Mesothelial cell of epicardium (in vitro differentiated cells): Measurements from ENCODE around the gene TCEANC2. TPM values are rescaled to one million over a fixed set of nuclear protein-coding genes. Genes with fewer than 3 reads are reported as not detected.
A peak's percentile ranks its signal among the peaks of the same experiment; 100 is the strongest.
"Not testable (repeated sequence)": the region's sequence is repeated elsewhere in the genome, so short reads cannot be mapped to it uniquely, and the experiment has no call there.

Experiments
- DNase-seq, 2 experiments: peaks; one replicate each; pipeline ENCODE4 v3.0.0; 2021; ENCODE audit warnings: low spot score in 2 of 2; ENCODE audit not compliant: unreplicated experiment in 2 of 2
- H3K27ac Mint-ChIP-seq: 2 replicates; pipeline ENCODE4 v1.8.0; 2021; ENCODE audit warnings: mixed read lengths
- H3K27me3 Mint-ChIP-seq: 2 replicates; pipeline ENCODE4 v1.8.0; 2021; ENCODE audit warnings: low read depth, mixed read lengths
- H3K36me3 Mint-ChIP-seq: 2 replicates; pipeline ENCODE4 v1.8.0; 2021; ENCODE audit warnings: mixed read lengths
- H3K4me1 Mint-ChIP-seq: 2 replicates; pipeline ENCODE4 v1.8.0; 2021; ENCODE audit warnings: mixed read lengths
- H3K4me3 Mint-ChIP-seq: 2 replicates; pipeline ENCODE4 v1.8.0; 2021; ENCODE audit warnings: mild to moderate bottlenecking, moderate library complexity, mixed read lengths
- H3K9me3 Mint-ChIP-seq: 2 replicates; pipeline ENCODE4 v1.8.0; 2021; ENCODE audit warnings: mixed read lengths
- total RNA-seq: library from RNA; stranded (reverse); gene quantifications from 3 replicates; pipeline ENCODE4 v1.2.1, GENCODE V29; 2021
- TF ChIP-seq, protein P1 (sequence below): fragments of 200-600 bp; sonication (generic); IDR thresholded peaks from one replicate; pipeline ENCODE4 v1.5.0; 2021; ENCODE audit warnings: antibody characterized with exemption; ENCODE audit not compliant: unreplicated experiment

Gene TCEANC2
- total RNA-seq, 1 donor from 2014 or later, result 7.8 TPM

DNA sequence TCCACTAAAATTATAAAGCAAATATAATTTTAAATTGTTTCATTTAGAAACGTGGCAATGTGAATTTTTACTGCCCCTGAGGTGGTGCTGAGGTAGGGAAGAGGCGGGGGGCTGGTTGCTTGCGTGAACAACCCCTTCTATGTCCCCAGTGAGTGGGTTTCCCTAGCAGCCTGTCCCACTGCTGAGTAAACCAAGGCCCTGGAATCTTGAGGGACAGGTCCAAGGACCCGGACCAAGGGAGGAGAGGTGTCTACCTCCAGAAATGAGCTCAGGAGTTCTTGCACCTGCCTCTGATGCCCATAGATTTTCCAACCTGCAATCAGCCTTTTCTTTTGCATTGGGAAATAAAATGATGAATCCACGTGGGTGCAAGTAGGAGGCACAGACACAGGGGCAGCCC, 34.8 kb upstream of the TCEANC2 start:
- DNase-seq, result no peak
- Mint-ChIP-seq H3K27me3 (peaks cover 6% of the 10 kb centered on the region), H3K36me3 (no peaks in the 10 kb centered on the region), H3K27ac (no peak overlapping the region), H3K9me3 (no peaks in the 10 kb centered on the region), H3K4me1 (peaks cover 7% of the 10 kb centered on the region), H3K4me3 (no peak overlapping the region)
- TF ChIP-seq, protein P1, sequence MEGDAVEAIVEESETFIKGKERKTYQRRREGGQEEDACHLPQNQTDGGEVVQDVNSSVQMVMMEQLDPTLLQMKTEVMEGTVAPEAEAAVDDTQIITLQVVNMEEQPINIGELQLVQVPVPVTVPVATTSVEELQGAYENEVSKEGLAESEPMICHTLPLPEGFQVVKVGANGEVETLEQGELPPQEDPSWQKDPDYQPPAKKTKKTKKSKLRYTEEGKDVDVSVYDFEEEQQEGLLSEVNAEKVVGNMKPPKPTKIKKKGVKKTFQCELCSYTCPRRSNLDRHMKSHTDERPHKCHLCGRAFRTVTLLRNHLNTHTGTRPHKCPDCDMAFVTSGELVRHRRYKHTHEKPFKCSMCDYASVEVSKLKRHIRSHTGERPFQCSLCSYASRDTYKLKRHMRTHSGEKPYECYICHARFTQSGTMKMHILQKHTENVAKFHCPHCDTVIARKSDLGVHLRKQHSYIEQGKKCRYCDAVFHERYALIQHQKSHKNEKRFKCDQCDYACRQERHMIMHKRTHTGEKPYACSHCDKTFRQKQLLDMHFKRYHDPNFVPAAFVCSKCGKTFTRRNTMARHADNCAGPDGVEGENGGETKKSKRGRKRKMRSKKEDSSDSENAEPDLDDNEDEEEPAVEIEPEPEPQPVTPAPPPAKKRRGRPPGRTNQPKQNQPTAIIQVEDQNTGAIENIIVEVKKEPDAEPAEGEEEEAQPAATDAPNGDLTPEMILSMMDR, result no peak

DNA sequence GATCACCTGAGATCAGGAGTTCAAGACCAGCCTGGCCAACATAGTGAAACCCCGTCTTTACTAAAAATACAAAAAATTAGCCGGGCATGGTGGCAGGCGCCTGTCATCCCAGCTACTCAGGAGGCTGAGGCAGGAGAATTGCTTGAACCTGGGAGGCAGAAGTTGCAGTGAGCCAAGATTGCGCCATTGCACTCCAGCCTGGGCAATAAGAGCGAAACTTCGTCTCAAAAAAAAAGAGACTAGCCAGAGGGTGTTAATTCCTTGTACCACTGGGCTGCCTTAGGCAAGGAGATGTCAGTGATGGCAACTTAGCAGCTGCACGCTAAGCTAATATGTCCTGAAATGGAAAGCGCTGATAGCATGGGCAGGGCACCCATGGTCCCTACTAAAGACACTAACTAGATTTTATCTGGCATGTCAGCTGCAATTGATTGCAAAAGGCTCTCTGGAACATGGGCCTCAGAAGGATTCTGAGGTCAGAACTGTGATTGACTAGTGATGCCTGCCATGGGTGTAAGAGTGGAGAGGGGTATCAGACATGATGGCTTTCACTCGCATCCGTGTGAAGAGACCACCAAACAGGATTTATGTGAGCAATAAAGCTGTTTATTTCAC, 33.7 kb upstream of the TCEANC2 start:
- H3K4me3 Mint-ChIP-seq, H3K36me3 Mint-ChIP-seq, H3K27me3 Mint-ChIP-seq, H3K9me3 Mint-ChIP-seq, DNase-seq, H3K4me1 Mint-ChIP-seq, H3K27ac Mint-ChIP-seq: not testable (repeated sequence)

DNA sequence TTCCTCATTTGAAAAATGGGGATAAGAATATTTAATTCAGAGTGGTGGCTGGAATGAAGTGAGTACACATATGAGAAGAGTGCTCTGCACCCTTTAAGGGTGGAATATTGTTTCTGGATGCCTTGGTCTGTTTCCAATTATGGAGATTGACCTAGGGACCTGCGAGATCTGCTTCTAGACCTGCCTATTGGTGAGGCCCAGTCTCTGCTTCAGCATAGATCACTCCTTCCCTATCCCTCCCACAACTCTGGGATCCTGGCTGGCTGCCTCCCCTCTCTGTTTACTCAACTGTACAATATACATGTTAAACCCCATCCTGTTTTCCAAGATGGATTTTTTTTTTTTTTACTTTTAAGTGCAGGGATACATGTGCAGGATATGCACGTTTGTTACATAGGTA, 29.1 kb upstream of the TCEANC2 start:
- TF ChIP-seq, protein P1, result no peak
- H3K4me3 Mint-ChIP-seq, result no peak overlapping the region
- peaks cover 2% of the 10 kb centered on the region for H3K36me3 Mint-ChIP-seq
- H3K9me3 Mint-ChIP-seq, result no peaks in the 10 kb centered on the region
- DNase-seq, result no peak
- peaks cover 11% of the 10 kb centered on the region for H3K4me1 Mint-ChIP-seq
- H3K27me3 Mint-ChIP-seq, result no peaks in the 10 kb centered on the region
- H3K27ac Mint-ChIP-seq, result no peak overlapping the region

DNA sequence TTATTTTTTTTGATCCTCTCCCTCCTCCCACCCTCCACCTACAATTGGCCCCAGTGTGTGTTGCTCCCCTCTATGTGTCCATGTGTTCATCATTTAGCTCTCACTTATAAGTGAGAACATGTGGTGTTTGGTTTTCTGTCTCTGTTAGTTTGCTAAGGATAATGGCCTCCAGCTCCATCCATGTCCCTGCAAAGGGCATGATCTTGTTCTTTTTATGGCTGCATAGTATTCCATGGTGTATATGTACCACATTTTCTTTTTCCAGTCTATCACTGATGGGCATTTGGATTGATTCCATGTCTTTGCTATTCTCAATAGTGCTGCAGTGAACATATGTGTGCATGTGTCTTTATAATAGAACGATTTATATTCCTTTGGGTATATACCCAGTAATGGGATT, 28.6 kb upstream of the TCEANC2 start:
- not testable (repeated sequence) for H3K36me3 Mint-ChIP-seq, H3K27ac Mint-ChIP-seq, H3K27me3 Mint-ChIP-seq, H3K4me3 Mint-ChIP-seq, DNase-seq, H3K9me3 Mint-ChIP-seq
- H3K4me1 Mint-ChIP-seq, result peaks cover 15% of the 10 kb centered on the region

DNA sequence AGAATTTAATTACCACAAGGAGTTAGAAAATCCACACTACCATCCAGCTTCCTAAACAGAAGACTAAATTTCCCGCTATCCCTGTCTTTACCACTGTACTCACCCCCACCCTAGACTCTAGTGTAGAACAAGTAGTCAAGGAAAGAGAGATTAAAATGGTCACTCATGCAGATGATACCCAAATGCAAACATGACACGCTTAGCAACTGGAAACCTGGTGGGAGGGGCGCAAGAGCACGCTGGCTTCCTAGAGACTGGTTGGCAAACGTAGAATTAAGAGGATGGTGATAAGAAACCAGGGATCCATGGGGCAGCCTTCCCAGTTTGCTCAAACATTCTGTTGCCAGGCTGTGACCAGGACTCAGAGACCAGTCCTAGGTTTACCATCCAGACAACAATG, 25.6 kb upstream of the TCEANC2 start:
- H3K27ac Mint-ChIP-seq, result no peak overlapping the region
- TF ChIP-seq, protein P1, result no peak
- no peaks in the 10 kb centered on the region for H3K27me3 Mint-ChIP-seq
- no peak overlapping the region for H3K4me3 Mint-ChIP-seq
- DNase-seq, result no peak
- H3K36me3 Mint-ChIP-seq, result peaks cover 23% of the 10 kb centered on the region
- H3K4me1 Mint-ChIP-seq, result peaks cover 16% of the 10 kb centered on the region
- no peaks in the 10 kb centered on the region for H3K9me3 Mint-ChIP-seq

DNA sequence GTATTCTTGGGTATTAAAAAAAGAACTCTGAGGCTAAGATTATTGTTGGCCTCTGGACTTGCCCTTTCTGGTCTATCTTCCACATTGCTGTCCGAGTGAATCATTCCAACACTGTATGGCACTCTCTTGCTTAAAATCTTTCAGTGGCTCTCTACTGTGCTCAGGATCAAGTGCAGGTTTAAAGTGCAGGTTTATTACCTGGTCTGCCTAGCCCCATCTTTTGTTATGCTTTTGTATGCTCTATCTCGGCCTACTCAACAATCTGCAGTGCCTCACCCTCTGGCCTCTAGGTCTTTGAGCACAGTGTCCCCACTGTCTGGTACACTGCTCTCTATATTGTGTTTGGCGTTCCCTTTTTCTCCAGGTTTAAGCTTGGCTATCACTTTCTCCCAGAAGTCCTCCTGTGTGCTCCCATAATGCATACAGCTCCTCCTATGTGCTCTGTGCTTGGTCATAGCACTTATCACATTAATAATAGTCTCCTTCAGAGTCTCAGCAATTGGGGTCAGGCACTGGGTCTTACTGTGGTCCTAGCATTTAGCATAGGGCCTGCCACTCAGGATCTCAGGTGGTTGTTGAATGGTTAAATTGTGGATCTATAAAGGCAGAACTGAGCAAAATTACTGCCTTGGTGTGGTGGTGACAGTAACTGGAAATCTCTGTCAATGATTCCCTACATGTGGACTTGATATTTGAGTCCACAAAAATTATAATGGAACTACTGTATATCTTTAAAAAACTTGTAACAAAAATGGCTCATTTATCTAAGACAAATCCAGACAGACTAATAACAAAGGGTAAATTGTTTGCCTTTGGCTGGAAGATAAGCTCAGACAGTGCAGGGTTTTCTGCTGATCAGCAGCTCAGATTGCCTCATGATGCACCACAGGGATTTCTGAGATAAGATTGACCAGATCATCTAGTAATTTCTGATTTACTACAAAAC, 24.8 kb upstream of the TCEANC2 start:
- no peaks in the 10 kb centered on the region for H3K27me3 Mint-ChIP-seq
- peak overlapping the region; percentile 55 for H3K27ac Mint-ChIP-seq
- peaks cover 16% of the 10 kb centered on the region for H3K4me1 Mint-ChIP-seq
- H3K36me3 Mint-ChIP-seq, result peaks cover 23% of the 10 kb centered on the region
- H3K9me3 Mint-ChIP-seq, result no peaks in the 10 kb centered on the region
- DNase-seq, result no peak
- TF ChIP-seq, protein P1, result no peak
- H3K4me3 Mint-ChIP-seq, result no peak overlapping the region
